KMS-11 (cell line): ENCODE data around the gene EDN2.

Source experiments
- H2AFZ ChIP-seq: fragments of 200-600 bp; sonication (generic); 2 replicates; pipeline ENCODE4 v1.6.1; 2016; ENCODE audit warnings: antibody characterized with exemption, mixed run types, low read depth
- H3K27ac ChIP-seq: fragments of 200-600 bp; sonication (generic); 2 replicates; pipeline ENCODE4 v1.6.1; 2016; ENCODE audit warnings: mild to moderate bottlenecking, mixed run types
- H3K27me3 ChIP-seq: fragments of 200-600 bp; sonication (generic); 2 replicates; pipeline ENCODE4 v1.6.1; 2017; ENCODE audit warnings: mild to moderate bottlenecking, low read depth, mixed run types, moderate library complexity; ENCODE audit not compliant: insufficient read depth
- H3K36me3 ChIP-seq: fragments of 200-600 bp; sonication (generic); 2 replicates; pipeline ENCODE4 v1.6.1; 2017; ENCODE audit warnings: mild to moderate bottlenecking, mixed run types; ENCODE audit not compliant: insufficient read depth
- H3K4me1 ChIP-seq: fragments of 200-600 bp; sonication (generic); 2 replicates; pipeline ENCODE4 v1.6.1; 2016; ENCODE audit warnings: mild to moderate bottlenecking, low read depth, mixed run types; ENCODE audit not compliant: poor library complexity, severe bottlenecking
- H3K4me2 ChIP-seq: fragments of 200-600 bp; sonication (generic); 2 replicates; pipeline ENCODE4 v1.7.0; 2016; ENCODE audit warnings: mild to moderate bottlenecking, mixed run types
- H3K4me3 ChIP-seq: fragments of 200-600 bp; sonication (generic); IDR thresholded peaks from 2 replicates; pipeline ENCODE4 v1.6.1; 2017; ENCODE audit warnings: low read depth, low read length, mixed read lengths; ENCODE audit not compliant: insufficient read depth
- H3K79me2 ChIP-seq: fragments of 200-600 bp; sonication (generic); 2 replicates; pipeline ENCODE4 v1.6.1; 2016; ENCODE audit warnings: low read depth, mixed run types; ENCODE audit not compliant: insufficient read depth
- H3K9ac ChIP-seq: fragments of 200-600 bp; sonication (generic); 2 replicates; pipeline ENCODE4 v1.6.1; 2016; ENCODE audit warnings: mild to moderate bottlenecking, mixed run types
- H4K20me1 ChIP-seq: fragments of 200-600 bp; sonication (generic); 2 replicates; pipeline ENCODE4 v1.6.1; 2016; ENCODE audit warnings: mild to moderate bottlenecking, mixed run types; ENCODE audit not compliant: insufficient read depth
- CTCF ChIP-seq: fragments of 200-600 bp; sonication (generic); conservative IDR thresholded peaks from 2 replicates; pipeline ENCODE4 v1.6.1; 2017; ENCODE audit warnings: low read depth, mild to moderate bottlenecking, antibody characterized with exemption, low read length, moderate library complexity, mixed read lengths

EDN2 gene

GRCh38 chr1:41447995-41448770 is 36.3 kb downstream of the EDN2 start:
- no peaks in the 10 kb centered on the region for H3K36me3 ChIP-seq
- H4K20me1 ChIP-seq = no peaks in the 10 kb centered on the region
- H3K9ac ChIP-seq = no peak overlapping the region
- H3K79me2 ChIP-seq = no peaks in the 10 kb centered on the region
- no peak overlapping the region for H3K27ac ChIP-seq
- no peak overlapping the region for H2AFZ ChIP-seq
- no peaks in the 10 kb centered on the region for H3K4me1 ChIP-seq
- no peak for TF ChIP-seq CTCF
- H3K27me3 ChIP-seq = no peaks in the 10 kb centered on the region
- no peak overlapping the region for H3K4me3 ChIP-seq
- H3K4me2 ChIP-seq = no peak overlapping the region

GRCh38 chr1:41446851-41447610 is 37.5 kb downstream of the EDN2 start:
- H3K9ac ChIP-seq = no peak overlapping the region
- H3K79me2 ChIP-seq = no peaks in the 10 kb centered on the region
- H3K4me1 ChIP-seq = no peaks in the 10 kb centered on the region
- no peaks in the 10 kb centered on the region for H3K27me3 ChIP-seq
- no peaks in the 10 kb centered on the region for H4K20me1 ChIP-seq
- H2AFZ ChIP-seq = no peak overlapping the region
- H3K36me3 ChIP-seq = no peaks in the 10 kb centered on the region
- H3K4me2 ChIP-seq = no peak overlapping the region
- no peak overlapping the region for H3K4me3 ChIP-seq
- H3K27ac ChIP-seq = no peak overlapping the region
- no peak for TF ChIP-seq CTCF

GRCh38 chr1:41444785-41445184 is 39.7 kb downstream of the EDN2 start:
- Histone ChIP-seq H2AFZ (no peak overlapping the region), H3K9ac (no peak overlapping the region), H3K4me1 (no peaks in the 10 kb centered on the region), H3K79me2 (no peaks in the 10 kb centered on the region), H4K20me1 (no peaks in the 10 kb centered on the region), H3K27me3 (no peaks in the 10 kb centered on the region), H3K27ac (no peak overlapping the region), H3K4me2 (no peak overlapping the region), H3K36me3 (no peaks in the 10 kb centered on the region), H3K4me3 (no peak overlapping the region)
- TF ChIP-seq CTCF = no peak

- Histone ChIP-seq H3K4me3 (no peak overlapping the region), H3K79me2 (no peaks in the 10 kb centered on the region)
- TF ChIP-seq CTCF = peak; percentile 64; the same call in 1 of the 2 replicates
Measured at GRCh38 chr1:41444246-41444645, 40.2 kb downstream of the EDN2 start.

More at GRCh38 chr1:41444246-41444645, 40.2 kb downstream of the EDN2 start:
- Histone ChIP-seq H3K27ac (no peak overlapping the region), H3K27me3 (no peaks in the 10 kb centered on the region), H3K4me2 (no peak overlapping the region), H3K4me1 (no peaks in the 10 kb centered on the region), H2AFZ (no peak overlapping the region), H3K36me3 (no peaks in the 10 kb centered on the region), H4K20me1 (no peaks in the 10 kb centered on the region), H3K9ac (no peak overlapping the region)
